OCI-LY1 (cell line): Measurements from ENCODE around the gene KHDRBS1.

ENCODE experiments used
- H2AFZ ChIP-seq: fragments of 200-600 bp; sonication (generic), shearing (Covaris generic); 2 replicates; pipeline ENCODE4 v1.6.0; 2014; ENCODE audit warnings: antibody characterized with exemption, mild to moderate bottlenecking, low read length
- H3F3A ChIP-seq: fragments of 200-600 bp; sonication (generic), shearing (Covaris generic); 2 replicates; pipeline ENCODE4 v1.6.0; 2014; ENCODE audit warnings: mild to moderate bottlenecking, antibody characterized with exemption, low read length, moderate library complexity; ENCODE audit not compliant: insufficient read depth
- H3K27ac ChIP-seq: fragments of 200-600 bp; sonication (generic); 2 replicates; pipeline ENCODE4 v1.5.1; 2014; ENCODE audit warnings: low read length, mixed run types, mild to moderate bottlenecking, low read depth; ENCODE audit not compliant: poor library complexity, severe bottlenecking
- H3K27me3 ChIP-seq: fragments of 200-600 bp; sonication (generic); 2 replicates; pipeline ENCODE4 v1.6.0; 2014; ENCODE audit warnings: antibody characterized with exemption, mild to moderate bottlenecking, low read length, moderate library complexity; ENCODE audit not compliant: insufficient read depth
- H3K36me3 ChIP-seq: fragments of 200-600 bp; sonication (generic); 2 replicates; pipeline ENCODE4 v1.6.1; 2014; ENCODE audit warnings: mild to moderate bottlenecking, antibody characterized with exemption, low read length, moderate library complexity, mixed read lengths; ENCODE audit not compliant: insufficient read depth
- H3K4me1 ChIP-seq: fragments of 200-600 bp; sonication (generic); 2 replicates; pipeline ENCODE4 v1.5.1; 2014; ENCODE audit warnings: mild to moderate bottlenecking, low read length, moderate library complexity; ENCODE audit not compliant: insufficient read depth, severe bottlenecking
- H3K4me2 ChIP-seq: fragments of 200-600 bp; sonication (generic), shearing (Covaris generic); 2 replicates; pipeline ENCODE4 v1.6.1; 2014; ENCODE audit warnings: low read length
- H3K4me3 ChIP-seq: fragments of 200-600 bp; sonication (generic); 2 replicates; pipeline ENCODE4 v1.5.1; 2014; ENCODE audit warnings: low read length, low read depth, mild to moderate bottlenecking, mixed read lengths; ENCODE audit not compliant: poor library complexity, severe bottlenecking
- H3K79me2 ChIP-seq: fragments of 200-600 bp; shearing (Covaris generic); 2 replicates; pipeline ENCODE4 v1.6.1; 2016; ENCODE audit warnings: mixed run types, low read length, mixed read lengths; ENCODE audit not compliant: insufficient read depth
- H3K9ac ChIP-seq: fragments of 200-600 bp; sonication (generic), shearing (Covaris generic); 2 replicates; pipeline ENCODE4 v1.6.1; 2014; ENCODE audit warnings: mild to moderate bottlenecking, low read length, mixed read lengths
- H3K9me2 ChIP-seq: fragments of 200-600 bp; sonication (generic), shearing (Covaris generic); 2 replicates; pipeline ENCODE4 v1.6.1; 2014; ENCODE audit warnings: low read depth, mild to moderate bottlenecking, low read length, mixed read lengths
- H3K9me3 ChIP-seq: fragments of 200-600 bp; shearing (Covaris generic); 2 replicates; pipeline ENCODE4 v1.6.1; 2014; ENCODE audit warnings: low read length, mixed read lengths
- H4K20me1 ChIP-seq: fragments of 200-600 bp; sonication (generic), shearing (Covaris generic); 2 replicates; pipeline ENCODE4 v1.6.0; 2016; ENCODE audit warnings: mild to moderate bottlenecking, low read length; ENCODE audit not compliant: insufficient read depth
- CTCF ChIP-seq: fragments of 200-600 bp; sonication (generic), shearing (Covaris generic); IDR thresholded peaks from 2 replicates; pipeline ENCODE4 v1.5.1; 2017; ENCODE audit warnings: mild to moderate bottlenecking, antibody characterized with exemption, low read length, moderate library complexity, mixed read lengths
- EZH2 ChIP-seq: fragments of 200-600 bp; sonication (generic), shearing (Covaris generic); IDR thresholded peaks from 2 replicates; pipeline ENCODE4 v1.8.0; 2017; ENCODE audit warnings: borderline replicate concordance, mixed run types, mild to moderate bottlenecking, antibody characterized with exemption, low read length, moderate library complexity, mixed read lengths

The KHDRBS1 gene

DNA sequence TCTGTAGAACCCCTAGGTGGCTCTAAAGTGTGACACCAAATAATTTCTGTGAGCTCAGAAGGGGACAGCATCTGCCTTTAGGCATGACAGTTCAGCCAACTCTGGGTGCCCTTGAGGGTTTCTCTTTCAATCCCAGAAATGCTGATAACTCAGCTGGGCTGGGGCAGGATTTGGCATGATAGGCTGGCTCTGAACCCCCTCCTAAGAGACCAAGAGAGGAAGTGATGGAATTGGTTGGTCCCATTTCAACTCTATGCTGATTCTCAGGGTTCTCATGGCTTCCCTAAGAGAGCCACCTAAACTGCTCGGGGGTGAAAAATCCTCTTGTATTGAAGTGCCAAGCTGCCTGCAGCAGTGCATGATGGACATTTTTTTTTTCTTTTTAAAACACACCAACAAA is 30.6 kb downstream of the KHDRBS1 start:
- Histone ChIP-seq H3K4me2 (no peak overlapping the region), H3K27ac (no peak overlapping the region), H4K20me1 (no peaks in the 10 kb centered on the region), H3K79me2 (no peaks in the 10 kb centered on the region), H3K4me1 (no peaks in the 10 kb centered on the region), H3K9ac (no peak overlapping the region), H3K36me3 (peaks cover 52% of the 10 kb centered on the region), H3K9me3 (no peaks in the 10 kb centered on the region), H3K27me3 (no peaks in the 10 kb centered on the region), H3K4me3 (no peak overlapping the region), H3F3A (no peaks in the 10 kb centered on the region), H2AFZ (no peak overlapping the region), H3K9me2 (no peaks in the 10 kb centered on the region)
- TF ChIP-seq CTCF (no peak), EZH2 (no peak)

DNA sequence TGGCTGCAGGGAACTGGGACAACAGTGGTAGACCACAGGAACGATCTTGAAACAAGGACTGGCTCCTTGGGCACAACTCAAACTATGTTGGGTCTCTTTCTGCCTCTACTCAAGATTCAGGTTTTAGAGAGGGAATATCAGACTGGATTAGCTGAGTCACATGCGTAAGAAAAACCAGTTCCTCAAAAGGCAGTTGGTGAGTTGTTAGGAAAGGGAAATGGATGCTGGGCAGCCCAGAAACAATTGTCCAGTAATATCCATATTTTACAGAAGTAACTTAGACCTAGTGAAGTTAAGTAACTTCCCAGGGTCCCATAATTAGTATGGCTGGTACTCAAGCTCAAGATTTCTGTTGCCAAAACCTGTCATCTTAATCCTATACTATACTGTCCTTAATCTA is 32.1 kb downstream of the KHDRBS1 start:
- Histone ChIP-seq H3K9me2 (no peaks in the 10 kb centered on the region), H4K20me1 (no peaks in the 10 kb centered on the region), H3F3A (no peaks in the 10 kb centered on the region), H3K9ac (no peak overlapping the region), H3K9me3 (no peaks in the 10 kb centered on the region), H2AFZ (no peak overlapping the region), H3K27ac (no peak overlapping the region), H3K4me2 (no peak overlapping the region), H3K36me3 (peaks cover 47% of the 10 kb centered on the region), H3K4me3 (no peak overlapping the region), H3K4me1 (no peaks in the 10 kb centered on the region), H3K27me3 (no peaks in the 10 kb centered on the region), H3K79me2 (no peaks in the 10 kb centered on the region)
- TF ChIP-seq CTCF (no peak), EZH2 (no peak)

- H3K4me1 ChIP-seq: no peaks in the 10 kb centered on the region
- TF ChIP-seq EZH2 (no peak), CTCF (no peak)
- H3K4me2 ChIP-seq: no peak overlapping the region
- no peaks in the 10 kb centered on the region for H3K9me3 ChIP-seq
- H3K36me3 ChIP-seq: peaks cover 58% of the 10 kb centered on the region
- no peaks in the 10 kb centered on the region for H3K9me2 ChIP-seq
- no peak overlapping the region for H3K27ac ChIP-seq
- H2AFZ ChIP-seq: no peak overlapping the region
- no peak overlapping the region for H3K9ac ChIP-seq
- H3K79me2 ChIP-seq: no peaks in the 10 kb centered on the region
- no peak overlapping the region for H3K4me3 ChIP-seq
- no peaks in the 10 kb centered on the region for H3K27me3 ChIP-seq
- H3F3A ChIP-seq: no peaks in the 10 kb centered on the region
- no peaks in the 10 kb centered on the region for H4K20me1 ChIP-seq
Measured at GRCh38 chr1:32047701-32048100, 34.0 kb downstream of the KHDRBS1 start.
